Neuronal stem cell (in vitro differentiated cells): ENCODE data around the gene VASP.

Source experiments
- DNase-seq: peaks from one replicate; pipeline ENCODE4 v3.0.0-alpha.2; 2013; ENCODE audit warnings: low spot score
- H2AFZ ChIP-seq: one replicate; pipeline ENCODE4 v1.6.1; 2013; ENCODE audit warnings: mild to moderate bottlenecking, low read length, inconsistent platforms
- H2AK5ac ChIP-seq: 2 replicates; pipeline ENCODE4 v1.6.1; 2013; ENCODE audit warnings: low read depth, mild to moderate bottlenecking, inconsistent platforms, low read length, moderate library complexity, mixed read lengths
- H2BK120ac ChIP-seq: 2 replicates; pipeline ENCODE4 v1.6.1; 2013; ENCODE audit warnings: low read depth, mild to moderate bottlenecking, inconsistent platforms, low read length, moderate library complexity, mixed read lengths
- H2BK12ac ChIP-seq: one replicate; pipeline ENCODE4 v1.6.1; 2013; ENCODE audit warnings: low read length, inconsistent platforms
- H2BK15ac ChIP-seq: 2 replicates; pipeline ENCODE4 v1.6.1; 2013; ENCODE audit warnings: mild to moderate bottlenecking, low read length, inconsistent platforms, mixed read lengths
- H2BK5ac ChIP-seq: one replicate; pipeline ENCODE4 v1.6.1; 2013; ENCODE audit warnings: inconsistent platforms, mild to moderate bottlenecking, low read length, moderate library complexity
- H3K14ac ChIP-seq: one replicate; pipeline ENCODE4 v1.6.1; 2013; ENCODE audit warnings: low read length, inconsistent platforms
- H3K18ac ChIP-seq: 2 replicates; pipeline ENCODE4 v1.6.1; 2013; ENCODE audit warnings: low read length, inconsistent platforms
- H3K23ac ChIP-seq: 2 replicates; pipeline ENCODE4 v1.6.1; 2013; ENCODE audit warnings: low read depth, mild to moderate bottlenecking, mixed read lengths, low read length, inconsistent platforms; ENCODE audit not compliant: poor library complexity
- H3K27ac ChIP-seq: replicated peaks from 3 replicates; pipeline ENCODE4 v1.5.1; 2013; ENCODE audit warnings: low read length, inconsistent platforms
- H3K27me3 ChIP-seq, 3 experiments: 2 replicates each; pipeline ENCODE4 v1.6.1; 2013; ENCODE audit warnings: low read length in 3 of 3, mild to moderate bottlenecking in 2 of 3, inconsistent platforms in 1 of 3, low read depth in 1 of 3, mixed read lengths in 1 of 3, moderate library complexity in 1 of 3; ENCODE audit not compliant: control insufficient read depth in 3 of 3, insufficient read depth in 3 of 3
- H3K36me3 ChIP-seq, 2 donors: replicated peaks in 1 of 2; 2 replicates each; pipeline ENCODE4 v1.6.1; 2013; ENCODE audit warnings: low read length in 2 of 2; ENCODE audit not compliant: control insufficient read depth in 2 of 2, insufficient read depth in 2 of 2
- H3K4ac ChIP-seq: 2 replicates; pipeline ENCODE4 v1.6.1; 2013; ENCODE audit warnings: inconsistent platforms, mild to moderate bottlenecking, low read length, moderate library complexity
- H3K4me1 ChIP-seq, 2 donors: 1 replicate in 1 of 2; 2 replicates in 1 of 2; pipeline ENCODE4 v1.6.1; 2013; ENCODE audit warnings: low read length in 2 of 2, low read depth in 1 of 2; ENCODE audit not compliant: control insufficient read depth in 2 of 2, insufficient read depth in 1 of 2
- H3K4me2 ChIP-seq: one replicate; pipeline ENCODE4 v1.6.1; 2013; ENCODE audit warnings: mild to moderate bottlenecking, low read length, inconsistent platforms; ENCODE audit not compliant: insufficient read depth, poor library complexity, severe bottlenecking
- H3K4me3 ChIP-seq, 2 donors: 2 replicates each; pipeline ENCODE4 v1.5.1; 2013; ENCODE audit warnings: low read length in 2 of 2, mild to moderate bottlenecking in 2 of 2, inconsistent platforms in 1 of 2, moderate library complexity in 1 of 2
- H3K79me1 ChIP-seq: one replicate; pipeline ENCODE4 v1.6.1; 2013; ENCODE audit warnings: low read depth, mild to moderate bottlenecking, inconsistent platforms, low read length, moderate library complexity
- H3K9ac ChIP-seq: one replicate; pipeline ENCODE4 v1.6.1; 2013; ENCODE audit warnings: mild to moderate bottlenecking, low read depth, low read length, inconsistent platforms; ENCODE audit not compliant: poor library complexity
- H3K9me3 ChIP-seq, 2 donors: replicated peaks in 1 of 2; 2 replicates each; pipeline versions ENCODE3 to v1.6.1; 2013; ENCODE audit warnings: low read length in 2 of 2, mild to moderate bottlenecking in 2 of 2, inconsistent platforms in 1 of 2, low read depth in 1 of 2, mixed read lengths in 1 of 2, moderate library complexity in 1 of 2; ENCODE audit not compliant: control insufficient read depth in 2 of 2, insufficient read depth in 1 of 2
- H4K8ac ChIP-seq: one replicate; pipeline ENCODE4 v1.6.1; 2013; ENCODE audit warnings: low read depth, mild to moderate bottlenecking, inconsistent platforms, low read length, moderate library complexity
- H4K91ac ChIP-seq: one replicate; pipeline ENCODE4 v1.6.1; 2013; ENCODE audit warnings: low read length, low read depth, mild to moderate bottlenecking, inconsistent platforms; ENCODE audit not compliant: poor library complexity
- WGBS, 2 donors: extraction: QIAGEN DNeasy Blood & Tissue Kit; methylation state at CpG; one replicate each; pipeline ENCODE4 v1.1.7; 2013; ENCODE audit warnings: missing lambda C conversion rate in 2 of 2, mixed read lengths in 1 of 2; ENCODE audit not compliant: insufficient read length in 2 of 2, insufficient replicate concordance in 1 of 2; ENCODE audit errors: extremely low coverage in 2 of 2; 5-methylcytosine and 5-hydroxymethylcytosine counted together

Gene VASP

GRCh38 chr19:45494261-45494916 lies 12.9 kb upstream of the VASP start:
- Histone ChIP-seq H4K8ac (no peak overlapping the region), H3K4ac (no peak overlapping the region), H3K4me2 (no peak overlapping the region), H2BK12ac (no peak overlapping the region), H3K18ac (no peak overlapping the region), H3K27ac (no peak overlapping the region), H3K4me3 (no peak overlapping the region), H3K23ac (no peak overlapping the region), H3K4me1 (peaks cover 10 to 20% of the 10 kb centered on the region in 2 donors), H3K9me3 (no peaks in the 10 kb centered on the region), H2AK5ac (no peak overlapping the region), H3K14ac (no peak overlapping the region), H2AFZ (no peak overlapping the region), H2BK15ac (no peak overlapping the region), H3K9ac (no peak overlapping the region), H3K27me3 (peaks cover 13 to 30% (median 18%) of the 10 kb centered on the region in 3 experiments), H3K79me1 (no peaks in the 10 kb centered on the region), H2BK120ac (no peak overlapping the region), H3K36me3 (peaks cover 0 to 9% of the 10 kb centered on the region in 2 donors), H2BK5ac (no peak overlapping the region), H4K91ac (no peak overlapping the region)
- WGBS, 2 donors = no CpG with 5 or more reads among the region's 39 CpGs
- DNase-seq = no peak

GRCh38 chr19:45495178-45495577 lies 12.1 kb upstream of the VASP start:
- Histone ChIP-seq H3K4ac (no peak overlapping the region), H2AFZ (no peak overlapping the region), H4K8ac (no peak overlapping the region), H2BK5ac (no peak overlapping the region), H3K9ac (no peak overlapping the region), H3K4me3 (no peak overlapping the region), H2BK120ac (no peak overlapping the region), H3K23ac (no peak overlapping the region), H3K4me2 (no peak overlapping the region), H4K91ac (no peak overlapping the region), H2BK15ac (no peak overlapping the region), H2AK5ac (no peak overlapping the region), H3K36me3 (peaks cover 0 to 9% of the 10 kb centered on the region in 2 donors), H3K27me3 (peaks cover 18 to 36% (median 26%) of the 10 kb centered on the region in 3 experiments), H3K27ac (no peak overlapping the region), H3K79me1 (no peaks in the 10 kb centered on the region), H3K9me3 (no peaks in the 10 kb centered on the region), H3K14ac (no peak overlapping the region), H2BK12ac (no peak overlapping the region), H3K4me1 (peaks cover 10 to 21% of the 10 kb centered on the region in 2 donors), H3K18ac (no peak overlapping the region)
- WGBS, 2 donors = no CpG with 5 or more reads among the region's 5 CpGs
- no peak for DNase-seq

GRCh38 chr19:45496349-45496953 lies 10.8 kb upstream of the VASP start:
- peak; percentile 72 for DNase-seq

GRCh38 chr19:45497791-45498190 lies 9.5 kb upstream of the VASP start:
- Histone ChIP-seq H3K9me3 (no peaks in the 10 kb centered on the region), H3K9ac (no peak overlapping the region), H3K4me2 (peak overlapping the region; percentile 2), H2AFZ (no peak overlapping the region), H4K91ac (no peak overlapping the region), H2BK120ac (no peak overlapping the region), H2BK5ac (no peak overlapping the region), H2BK12ac (no peak overlapping the region), H3K14ac (no peak overlapping the region), H2AK5ac (no peak overlapping the region), H3K79me1 (no peaks in the 10 kb centered on the region), H3K36me3 (peaks cover 0 to 9% of the 10 kb centered on the region in 2 donors), H3K4me3 (no peak overlapping the region), H3K18ac (no peak overlapping the region), H2BK15ac (no peak overlapping the region), H3K23ac (peak overlapping the region; percentile 26), H4K8ac (no peak overlapping the region), H3K27ac (no peak overlapping the region), H3K27me3 (peaks cover 18 to 49% (median 38%) of the 10 kb centered on the region in 3 experiments), H3K4me1 (peaks cover 10 to 21% of the 10 kb centered on the region in 2 donors), H3K4ac (no peak overlapping the region)
- no CpG with 5 or more reads among the region's 16 CpGs for WGBS, 2 donors
- no peak for DNase-seq

More at GRCh38 chr19:45496349-45496953, 10.8 kb upstream of the VASP start:
- Histone ChIP-seq H3K79me1 (no peaks in the 10 kb centered on the region), H3K14ac (peak overlapping the region; percentile 50), H3K36me3 (peaks cover 0 to 9% of the 10 kb centered on the region in 2 donors), H4K8ac (peak overlapping the region; percentile 10), H3K18ac (peak overlapping the region; percentile 81), H2BK5ac (no peak overlapping the region), H4K91ac (no peak overlapping the region), H3K27me3 (peaks cover 18 to 38% (median 37%) of the 10 kb centered on the region in 3 experiments), H2BK15ac (no peak overlapping the region), H3K9ac (no peak overlapping the region), H2AK5ac (no peak overlapping the region), H3K23ac (peak overlapping the region; percentile 43), H2BK120ac (no peak overlapping the region), H3K4me3 (peak overlapping the region; percentile 66 to 82), H3K4me2 (peak overlapping the region; percentile 98), H3K27ac (no peak overlapping the region), H3K4me1 (peaks cover 10 to 21% of the 10 kb centered on the region in 2 donors), H2BK12ac (no peak overlapping the region), H3K4ac (no peak overlapping the region), H3K9me3 (no peaks in the 10 kb centered on the region), H2AFZ (peak overlapping the region; percentile 90)
- WGBS, 2 donors = no CpG with 5 or more reads among the region's 54 CpGs
